Common myeloid progenitor, CD34-positive (primary cell): Measurements from ENCODE around the gene OSBPL6.

Experiments
- CTCF ChIA-PET: fragments of 350-600 bp; sonication (Branson Sonifier 250); formaldehyde crosslinking; loops from one replicate; lab custom pipeline; 2021; ENCODE audit warnings: antibody characterized with exemption; lab: Charles Lee
- POLR2A ChIA-PET: fragments of 350-600 bp; sonication (Branson Sonifier 250); formaldehyde crosslinking; loops from one replicate; lab custom pipeline; 2021; ENCODE audit warnings: antibody characterized with exemption; lab: Charles Lee
- DNase-seq, 3 donors: peaks; one replicate each; pipeline versions ENCODE4 v3.0.0 to v3.0.0-alpha.2; 2013
- H3K27ac ChIP-seq, 2 experiments: 1 replicate in 1 of 2; 2 replicates in 1 of 2; pipeline ENCODE4 v1.7.0; 2013; ENCODE audit warnings: inconsistent platforms in 2 of 2, low read length in 2 of 2, mild to moderate bottlenecking in 2 of 2, low read depth in 1 of 2, moderate library complexity in 1 of 2; ENCODE audit not compliant: severe bottlenecking in 2 of 2, insufficient read depth in 1 of 2, poor library complexity in 1 of 2
- H3K27me3 ChIP-seq, 5 experiments: replicated peaks in 2 of 5; 1 replicate in 3 of 5; 2 replicates in 2 of 5; pipeline versions ENCODE4 v1.6.1 to v1.7.0; 2013; ENCODE audit warnings: low read length in 4 of 5, mild to moderate bottlenecking in 2 of 5, moderate library complexity in 2 of 5, inconsistent platforms in 1 of 5; ENCODE audit not compliant: insufficient read depth in 5 of 5, control insufficient read depth in 4 of 5
- H3K36me3 ChIP-seq, 4 experiments: 1 replicate in 2 of 4; 2 replicates in 2 of 4; pipeline versions ENCODE4 v1.6.1 to v1.7.0; 2013; ENCODE audit warnings: low read length in 3 of 4, control low read depth in 1 of 4, mild to moderate bottlenecking in 1 of 4; ENCODE audit not compliant: control insufficient read depth in 4 of 4, insufficient read depth in 4 of 4
- H3K4me1 ChIP-seq, 4 experiments: 1 replicate in 3 of 4; 2 replicates in 1 of 4; pipeline versions ENCODE4 v1.6.1 to v1.7.1; 2013; ENCODE audit warnings: low read length in 3 of 4, mild to moderate bottlenecking in 3 of 4, control low read depth in 1 of 4, inconsistent platforms in 1 of 4, moderate library complexity in 1 of 4; ENCODE audit not compliant: control insufficient read depth in 4 of 4, insufficient read depth in 4 of 4; ENCODE audit errors: control extremely low read depth in 1 of 4
- H3K4me3 ChIP-seq, 7 experiments: 1 replicate in 4 of 7; 2 replicates in 3 of 7; pipeline versions ENCODE4 v1.5.1 to v1.7.0; 2013; ENCODE audit warnings: mild to moderate bottlenecking in 7 of 7, low read length in 6 of 7, moderate library complexity in 6 of 7, inconsistent platforms in 2 of 7, low read depth in 2 of 7, control low read depth in 1 of 7; ENCODE audit not compliant: insufficient read depth in 4 of 7, control insufficient read depth in 1 of 7; ENCODE audit errors: extremely low read depth in 1 of 7
- H3K9me3 ChIP-seq, 5 experiments: 1 replicate in 4 of 5; 2 replicates in 1 of 5; pipeline versions ENCODE4 v1.6.1 to v1.7.1; 2013; ENCODE audit warnings: low read length in 4 of 5, mild to moderate bottlenecking in 2 of 5, inconsistent platforms in 1 of 5, low read depth in 1 of 5, moderate library complexity in 1 of 5; ENCODE audit not compliant: control insufficient read depth in 4 of 5, insufficient read depth in 2 of 5; ENCODE audit errors: control extremely low read depth in 1 of 5
- WGBS: methylation state at CpG from one replicate; pipeline ENCODE4 v1.1.5; 2013; ENCODE audit not compliant: insufficient coverage; 5-methylcytosine and 5-hydroxymethylcytosine counted together

The OSBPL6 gene

GRCh38 chr2:178282075-178282815, 87.9 kb downstream of the OSBPL6 start:
- no peak overlapping the region for H3K27ac ChIP-seq
- H3K27me3 ChIP-seq, result no peaks in the 10 kb centered on the region
- H3K36me3 ChIP-seq, result no peaks in the 10 kb centered on the region
- ChIA-PET CTCF (interaction anchor here (0.8 to 1.6 kb wide), 5 partner anchors 8 to 172 kb away, joined by 3 to 4 read pairs (median 3); partner anchors contain the start of gene RBM45), POLR2A (no interaction called here)
- DNase-seq, result no peak
- peaks cover 0 to 5% (median 0%) of the 10 kb centered on the region in 4 experiments for H3K4me1 ChIP-seq
- 84% methylated on average over 4 of the region's 8 CpGs for WGBS
- no peak overlapping the region for H3K4me3 ChIP-seq
- H3K9me3 ChIP-seq, result no peaks in the 10 kb centered on the region

GRCh38 chr2:178283341-178283918, 89.1 kb downstream of the OSBPL6 start:
- H3K36me3 ChIP-seq, result no peaks in the 10 kb centered on the region
- H3K4me1 ChIP-seq, result peaks cover 0 to 5% (median 0%) of the 10 kb centered on the region in 4 experiments
- ChIA-PET POLR2A (no interaction called here), CTCF (interaction anchor here (1.0 to 1.6 kb wide), 2 partner anchors 9 to 146 kb away, joined by 3 read pairs; no protein-coding TSS in a partner anchor)
- H3K4me3 ChIP-seq, result no peak overlapping the region
- H3K9me3 ChIP-seq, result no peaks in the 10 kb centered on the region
- 100% methylated on average over 3 of the region's 3 CpGs for WGBS
- H3K27me3 ChIP-seq, result no peaks in the 10 kb centered on the region
- no peak overlapping the region for H3K27ac ChIP-seq
- DNase-seq, result no peak

- Histone ChIP-seq H3K9me3 (no peaks in the 10 kb centered on the region), H3K27me3 (no peaks in the 10 kb centered on the region), H3K4me1 (peaks cover 0 to 5% (median 0%) of the 10 kb centered on the region in 4 experiments), H3K27ac (no peak overlapping the region), H3K4me3 (no peak overlapping the region), H3K36me3 (no peaks in the 10 kb centered on the region)
- DNase-seq, result peak; percentile 50 to 71 (median 55)
- CTCF ChIA-PET, result interaction anchor here (1.9 kb wide), 1 partner anchor 15 kb away, joined by 5 read pairs; no protein-coding TSS in a partner anchor
- 50% methylated on average over 1 of the region's 4 CpGs for WGBS
- POLR2A ChIA-PET, result no interaction called here
These were observed 90.4 kb downstream of the OSBPL6 start for GRCh38 chr2:178284613-178285286.

GRCh38 chr2:178285287-178285615, 90.9 kb downstream of the OSBPL6 start:
- Histone ChIP-seq H3K36me3 (no peaks in the 10 kb centered on the region), H3K27ac (no peak overlapping the region), H3K9me3 (no peaks in the 10 kb centered on the region), H3K4me3 (no peak overlapping the region), H3K4me1 (peaks cover 0 to 5% (median 0%) of the 10 kb centered on the region in 4 experiments), H3K27me3 (no peaks in the 10 kb centered on the region)
- POLR2A ChIA-PET, result no interaction called here
- no peak for DNase-seq
- CTCF ChIA-PET, result interaction anchor here (1.9 kb wide), 1 partner anchor 15 kb away, joined by 5 read pairs; no protein-coding TSS in a partner anchor
- 100% methylated on average over 1 of the region's 1 CpG for WGBS

- WGBS, result 100% methylated on average over 3 of the region's 5 CpGs
- no peak for DNase-seq
- H3K27ac ChIP-seq, result no peak overlapping the region
- H3K9me3 ChIP-seq, result no peaks in the 10 kb centered on the region
- no peak overlapping the region for H3K4me3 ChIP-seq
- POLR2A ChIA-PET, result no interaction called here
- peaks cover 0 to 5% (median 0%) of the 10 kb centered on the region in 4 experiments for H3K4me1 ChIP-seq
- no peaks in the 10 kb centered on the region for H3K27me3 ChIP-seq
- CTCF ChIA-PET, result no interaction called here
- H3K36me3 ChIP-seq, result no peaks in the 10 kb centered on the region
These were observed 92.3 kb downstream of the OSBPL6 start for GRCh38 chr2:178286636-178287035.

GRCh38 chr2:178287652-178288344, 93.5 kb downstream of the OSBPL6 start:
- Histone ChIP-seq H3K36me3 (no peaks in the 10 kb centered on the region), H3K27ac (no peak overlapping the region), H3K4me3 (no peak overlapping the region), H3K27me3 (no peaks in the 10 kb centered on the region), H3K4me1 (peaks cover 0 to 2% (median 0%) of the 10 kb centered on the region in 4 experiments), H3K9me3 (no peaks in the 10 kb centered on the region)
- no peak for DNase-seq
- ChIA-PET POLR2A (interaction anchor here (0.7 kb wide), 1 partner anchor 31 kb away, joined by 4 read pairs; no protein-coding TSS in a partner anchor), CTCF (interaction anchor here (0.6 to 1.4 kb wide), 3 partner anchors 10 to 18 kb away, joined by 3 to 5 read pairs (median 3); no protein-coding TSS in a partner anchor)
- 100% methylated on average over 1 of the region's 3 CpGs for WGBS
